D721Med (cell line): ENCODE results near the gene WEE1.

Experiments used
- DNase-seq: peaks from one replicate; pipeline ENCODE4 v3.0.0; 2011; ENCODE audit warnings: low spot score; ENCODE audit not compliant: insufficient read length
- FAIRE-seq: peaks from 2 replicates; lab custom pipeline; 2011; peaks lifted over from hg19 to GRCh38; lab: Jason Lieb, UNC
- CTCF ChIP-seq: IDR thresholded peaks from 2 replicates; pipeline ENCODE4 v1.5.1; 2012; ENCODE audit warnings: mild to moderate bottlenecking, control low read depth; ENCODE audit not compliant: insufficient read depth; ENCODE audit errors: missing control alignments

WEE1 gene

DNA sequence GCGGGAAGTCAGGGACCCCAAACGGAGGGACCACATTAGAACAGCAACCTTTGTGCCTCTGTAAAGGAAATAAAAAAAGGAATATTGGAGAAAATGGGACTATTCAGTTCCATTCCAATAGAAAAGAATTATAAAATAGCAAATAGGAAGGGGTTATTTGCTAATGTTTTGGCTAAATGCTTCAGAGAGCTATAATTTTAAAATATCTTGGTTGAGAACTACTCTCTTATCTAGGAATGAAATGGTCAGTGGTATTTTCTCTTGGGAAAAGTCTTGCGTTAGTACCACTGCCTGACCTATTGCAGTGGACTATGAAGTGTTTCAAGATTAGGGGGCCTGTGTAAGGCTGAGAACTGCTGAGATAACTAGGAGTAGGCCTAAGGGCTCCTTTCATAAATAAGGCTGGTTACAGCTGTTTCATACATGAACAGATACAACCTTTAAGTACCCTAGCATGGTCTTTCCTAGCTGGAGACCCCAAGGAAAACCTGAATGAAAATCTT lies 6.9 kb upstream of the WEE1 start:
- FAIRE-seq = no peak
- no peak for TF ChIP-seq CTCF
- no peak for DNase-seq

DNA sequence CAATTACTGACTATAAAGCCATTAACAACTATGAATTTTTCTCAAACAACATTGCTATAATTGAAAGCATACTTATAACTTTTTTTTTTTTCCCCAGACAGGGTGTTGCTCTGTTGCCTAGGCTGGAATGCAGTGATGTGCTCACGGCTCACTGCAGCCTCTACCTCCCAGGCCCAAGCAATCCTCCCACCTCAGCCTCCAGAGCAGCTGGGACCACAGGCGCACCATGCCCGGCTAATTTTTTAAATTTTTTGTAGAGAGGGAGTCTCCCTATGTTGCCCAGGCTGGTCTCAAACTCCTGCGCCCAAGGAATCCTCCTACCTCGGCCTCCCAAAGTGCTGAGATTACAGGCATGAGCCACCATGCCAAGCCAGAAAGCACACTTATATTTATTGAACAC lies 6.1 kb upstream of the WEE1 start:
- no peak for TF ChIP-seq CTCF
- FAIRE-seq (no peak), DNase-seq (no peak)

GRCh38 chr11:9568161-9568853 lies 5.2 kb upstream of the WEE1 start:
- TF ChIP-seq CTCF = no peak
- FAIRE-seq (no peak), DNase-seq (no peak)

DNA sequence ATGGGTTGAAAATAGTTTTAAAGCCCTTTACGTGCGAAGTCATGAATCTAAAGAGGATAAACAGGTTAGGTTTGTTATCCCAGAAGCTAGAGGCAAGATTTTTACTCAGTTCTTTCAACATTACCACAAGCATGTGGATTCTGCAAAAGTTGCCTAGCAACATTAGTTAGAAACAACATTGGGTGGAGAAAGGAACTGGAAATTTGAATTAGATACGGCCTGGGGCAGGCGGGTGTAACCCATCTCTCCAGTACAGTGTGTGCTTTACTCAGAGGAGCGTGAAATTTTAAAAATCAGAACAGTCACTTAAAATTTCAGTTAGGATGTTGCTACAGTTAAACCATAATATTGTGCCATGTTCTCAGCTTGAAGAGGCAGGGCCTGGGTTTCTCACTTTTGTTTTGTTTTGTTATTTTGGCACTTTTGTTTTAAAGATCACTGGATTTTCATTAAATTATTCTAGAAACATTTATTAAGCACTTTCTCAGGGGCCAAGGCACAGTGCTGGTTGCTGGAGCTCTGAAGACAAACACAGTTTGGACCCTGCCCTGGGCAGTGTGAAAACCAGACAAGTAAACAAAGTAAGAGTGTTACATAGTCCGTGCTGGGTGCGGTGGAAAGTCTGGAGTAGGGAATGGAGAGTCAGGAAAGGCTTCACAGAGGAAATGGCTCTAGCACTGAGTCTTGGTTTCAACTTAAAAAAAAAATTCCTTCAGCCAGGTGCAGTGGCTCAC lies 4.4 kb upstream of the WEE1 start:
- no peak for TF ChIP-seq CTCF
- no peak for FAIRE-seq
- DNase-seq = no peak

DNA sequence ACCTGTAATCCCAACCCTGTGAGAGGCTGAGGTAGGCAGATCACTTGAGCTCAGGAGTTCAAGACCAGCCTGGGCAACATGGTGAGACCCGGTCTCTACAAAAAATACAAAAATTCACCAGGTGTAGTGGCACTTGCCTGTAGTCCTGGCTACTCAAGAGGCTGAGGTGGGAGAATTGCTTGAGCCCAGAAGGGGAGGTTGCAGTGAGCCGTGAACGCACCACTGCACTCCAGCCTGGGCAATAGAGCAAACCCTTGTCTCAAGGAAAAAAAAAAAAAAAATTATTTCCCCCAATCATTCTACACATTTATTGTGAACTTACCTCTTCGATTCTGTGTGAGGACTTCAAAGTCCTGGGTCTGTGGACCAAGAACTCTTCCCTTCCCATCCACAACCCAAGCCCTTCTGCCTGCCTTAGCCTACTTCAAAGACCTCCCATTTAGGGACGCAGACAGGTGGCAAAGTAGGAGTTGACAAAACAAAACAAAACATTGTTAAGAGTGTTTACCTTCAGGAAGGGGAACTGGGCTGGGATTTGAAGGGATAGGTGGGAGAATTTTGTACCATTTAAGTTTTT lies 3.8 kb upstream of the WEE1 start:
- FAIRE-seq (no peak), DNase-seq (no peak)
- TF ChIP-seq CTCF = no peak

- no peak for TF ChIP-seq CTCF
- no peak for DNase-seq
- FAIRE-seq = no peak
Measured at GRCh38 chr11:9570313-9571025, 3.0 kb upstream of the WEE1 start.
